ENCODE data around the gene ZNF587B. TPM values are rescaled to one million over a fixed set of nuclear protein-coding genes. Genes with fewer than 3 reads are reported as not detected.

The ZNF587B gene
- total RNA-seq, result 9.7 and 13.1 TPM in 2 replicates

DNA sequence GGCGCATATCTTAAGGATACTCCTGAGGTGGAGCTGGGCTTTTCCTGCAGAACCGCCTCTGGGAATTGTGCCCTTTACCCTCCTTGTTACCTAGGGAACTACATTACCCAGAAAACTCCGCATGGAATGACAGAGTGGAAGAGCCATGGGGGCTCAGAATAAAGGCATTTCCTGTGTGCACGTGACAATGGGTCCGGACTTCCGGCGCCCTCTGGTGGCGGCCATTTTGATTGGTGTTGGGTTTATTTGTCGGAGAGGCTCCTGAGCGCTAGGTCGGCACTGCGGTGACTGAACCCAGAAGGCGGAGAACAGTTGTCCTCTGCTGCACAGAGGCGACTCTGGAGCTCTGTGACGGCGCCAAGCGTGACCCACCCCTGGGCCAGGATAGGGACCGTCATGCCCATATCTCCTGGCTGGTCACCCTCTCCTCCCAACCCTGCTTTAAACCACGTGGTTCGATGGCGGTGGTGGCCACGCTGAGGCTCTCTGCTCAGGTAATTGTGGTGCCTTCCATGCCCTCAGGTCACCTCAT is at the start of gene ZNF587B:
TSS of gene ZNF587B (plus strand) at position 229 of the 532 bp plus-strand sequence. CDS start at position 459, 230 bp downstream.

DNA sequence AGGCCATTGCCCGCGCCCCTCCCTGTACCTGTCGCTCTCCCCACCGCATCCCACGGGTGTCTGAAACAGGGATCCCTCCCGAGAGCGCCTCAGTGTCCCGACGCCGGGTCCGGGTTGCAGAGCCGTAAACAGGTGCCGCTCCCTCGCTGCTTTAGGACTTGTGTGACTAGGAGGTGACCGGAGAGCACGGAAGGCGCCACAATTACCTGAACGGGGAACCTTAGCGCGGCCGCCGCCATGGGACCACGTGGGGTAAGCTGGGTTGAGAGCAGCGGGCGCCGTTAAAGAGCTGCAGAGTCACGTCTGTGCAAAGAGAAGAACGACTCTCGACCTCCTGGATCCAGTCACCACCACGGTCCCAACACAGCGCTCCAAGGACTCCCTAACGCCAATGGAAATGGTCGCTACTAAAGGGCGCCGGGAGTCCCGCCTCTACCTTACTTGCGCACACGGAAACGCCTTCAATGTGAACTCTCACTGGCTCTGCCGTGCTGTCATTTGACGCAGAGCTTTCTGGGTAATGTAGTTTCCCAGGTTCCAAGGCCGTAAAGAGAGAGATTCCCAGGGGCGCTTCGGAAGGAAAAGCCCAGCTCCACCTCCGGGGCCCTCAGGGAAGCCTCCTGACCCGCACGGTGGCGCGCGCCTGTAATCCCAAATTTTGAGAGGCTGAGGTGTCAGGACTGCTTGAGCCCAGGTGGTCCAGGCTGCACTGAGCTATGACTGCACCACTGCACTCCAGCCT is 15.4 kb upstream of the ZNF587B start, which contains the start of gene ZNF552:
TSS of gene ZNF552 (minus strand) at position 409 of the 742 bp plus-strand sequence. CDS start at position 239, 170 bp downstream.

GRCh38 chr19:57849666-57850473 is 19.8 kb downstream of the ZNF587B start, which contains the start of gene ZNF587:
Gene ZNF587, plus strand, starts transcription at chr19:57849859. Its CDS starts 180 bp downstream, at chr19:57850039.

GRCh38 chr19:57888560-57889231 is 58.6 kb downstream of the ZNF587B start, which contains the start of gene ZNF814:
Gene ZNF814, minus strand, starts transcription at chr19:57889037. Its CDS starts 235 bp downstream, at chr19:57888802.

Other genes with a start within 250 kb of the ZNF587B start
- gene ZIK1, start 246.2 kb upstream of the ZNF587B start, total RNA-seq, result 5.2 and 7.7 TPM in 2 replicates
- gene ZNF530, start 230.4 kb upstream of the ZNF587B start, total RNA-seq, result 1.6 and 3.0 TPM in 2 replicates
- gene ZNF134, start 216.1 kb upstream of the ZNF587B start, total RNA-seq, result 15.9 and 19.7 TPM in 2 replicates
- 8.8 and 11.2 TPM in 2 replicates for gene ZNF211, start 197.1 kb upstream of the ZNF587B start, total RNA-seq
- gene ZSCAN4, start 161.4 kb upstream of the ZNF587B start, total RNA-seq, result not detected in 2 replicates
- 4.4 and 4.6 TPM in 2 replicates for gene ZNF551, start 148.3 kb upstream of the ZNF587B start, total RNA-seq
- 2.8 and 6.1 TPM in 2 replicates for gene ZNF154, start 121.1 kb upstream of the ZNF587B start, total RNA-seq
- 12.0 and 12.1 TPM in 2 replicates for gene ZNF671, start 102.7 kb upstream of the ZNF587B start, total RNA-seq
- gene ZNF776, start 83.5 kb upstream of the ZNF587B start, total RNA-seq, result 16.1 and 17.8 TPM in 2 replicates
- gene ZNF586, start 60.6 kb upstream of the ZNF587B start, total RNA-seq, result 15.0 and 17.8 TPM in 2 replicates
- gene ZNF552, start 15.4 kb upstream of the ZNF587B start, total RNA-seq, result 3.1 and 3.2 TPM in 2 replicates
- 14.5 and 15.0 TPM in 2 replicates for gene ZNF587, start 19.6 kb downstream of the ZNF587B start, total RNA-seq
- gene ZNF814, start 58.7 kb downstream of the ZNF587B start, total RNA-seq, result 4.9 and 5.8 TPM in 2 replicates
- gene ZNF417, start 86.3 kb downstream of the ZNF587B start, total RNA-seq, result 18.0 and 24.0 TPM in 2 replicates
- gene ZNF418, start 105.1 kb downstream of the ZNF587B start, total RNA-seq, result 9.1 and 11.8 TPM in 2 replicates
- gene ZNF256, start 117.4 kb downstream of the ZNF587B start, total RNA-seq, result 6.3 and 6.5 TPM in 2 replicates
- 0.26 and 0.32 TPM in 2 replicates for gene C19orf18, start 144.2 kb downstream of the ZNF587B start, total RNA-seq
- gene ZNF606, start 172.5 kb downstream of the ZNF587B start, total RNA-seq, result 10.4 and 13.7 TPM in 2 replicates
- gene ZSCAN1, start 203.7 kb downstream of the ZNF587B start, total RNA-seq, result not detected in 2 replicates
- 5.7 and 6.1 TPM in 2 replicates for gene ZNF135, start 229.0 kb downstream of the ZNF587B start, total RNA-seq